ENCODE measurements around the gene CAMTA1.
"Not testable (repeated sequence)": the region's sequence is repeated elsewhere in the genome, so short reads cannot be mapped to it uniquely, and the experiment has no call there.

Gene CAMTA1

GRCh38 chr1:7684132-7684531, 898.9 kb downstream of the CAMTA1 start:
- ChIA-PET POLR2A (ENCODE audit: low non-redundant PET) (no interaction called here), CTCF (interaction anchor here (0.8 to 6.2 kb wide), 2 partner anchors 11 to 15 kb away, joined by 3 to 48 read pairs; no protein-coding TSS in a partner anchor)
- DNase-seq (ENCODE audit: low spot score) = no peak
- H3K27ac ChIP-seq = no peak overlapping the region
- no peak for TF ChIP-seq CTCF (conservative IDR thresholded peaks at IDR 0.05; ENCODE audit: low read depth)

GRCh38 chr1:7684861-7685635, 899.8 kb downstream of the CAMTA1 start:
- POLR2A ChIA-PET (ENCODE audit: low non-redundant PET) = no interaction called here
- no peak overlapping the region for H3K27ac ChIP-seq
- DNase-seq (ENCODE audit: low spot score) = no peak
- no peak for TF ChIP-seq CTCF (conservative IDR thresholded peaks at IDR 0.05; ENCODE audit: low read depth)
- CTCF ChIA-PET = interaction anchor here (0.7 kb wide), 1 partner anchor 18 kb away, joined by 3 read pairs; no protein-coding TSS in a partner anchor

- ChIA-PET POLR2A (ENCODE audit: low non-redundant PET) (no interaction called here), CTCF (interaction anchor here (1.9 kb wide), 1 partner anchor 17 kb away, joined by 12 read pairs; no protein-coding TSS in a partner anchor)
- no peak for DNase-seq (ENCODE audit: low spot score)
- no peak for TF ChIP-seq CTCF (conservative IDR thresholded peaks at IDR 0.05; ENCODE audit: low read depth)
- H3K27ac ChIP-seq = no peak overlapping the region
Observed at GRCh38 chr1:7686301-7686850, 901.1 kb downstream of the CAMTA1 start.

GRCh38 chr1:7687411-7687810, 902.2 kb downstream of the CAMTA1 start:
- ChIA-PET CTCF (interaction anchor here (1.1 to 1.9 kb wide), 2 partner anchors 18 to 66 kb away, joined by 3 to 12 read pairs; no protein-coding TSS in a partner anchor), POLR2A (ENCODE audit: low non-redundant PET) (no interaction called here)
- TF ChIP-seq CTCF (conservative IDR thresholded peaks at IDR 0.05; ENCODE audit: low read depth) = no peak
- H3K27ac ChIP-seq = no peak overlapping the region
- DNase-seq (ENCODE audit: low spot score) = no peak

- TF ChIP-seq CTCF (conservative IDR thresholded peaks at IDR 0.05; ENCODE audit: low read depth) = no peak
- DNase-seq (ENCODE audit: low spot score) = no peak
- ChIA-PET CTCF (no interaction called here), POLR2A (ENCODE audit: low non-redundant PET) (no interaction called here)
- H3K27ac ChIP-seq = no peak overlapping the region
Observed at GRCh38 chr1:7688659-7689058, 903.4 kb downstream of the CAMTA1 start.

- DNase-seq (ENCODE audit: low spot score); H3K27ac ChIP-seq; POLR2A ChIA-PET (ENCODE audit: low non-redundant PET): not testable (repeated sequence)
- CTCF ChIA-PET = interaction anchor here (0.6 kb wide), 1 partner anchor 270 kb away, joined by 6 read pairs; no protein-coding TSS in a partner anchor
Observed at GRCh38 chr1:7689307-7689706, 904.1 kb downstream of the CAMTA1 start.

- no peak overlapping the region for H3K27ac ChIP-seq
- CTCF ChIA-PET = no interaction called here
- no peak for TF ChIP-seq CTCF (conservative IDR thresholded peaks at IDR 0.05; ENCODE audit: low read depth)
- POLR2A ChIA-PET (ENCODE audit: low non-redundant PET) = no interaction called here
- no peak for DNase-seq (ENCODE audit: low spot score)
Observed at GRCh38 chr1:7690076-7690475, 904.8 kb downstream of the CAMTA1 start.
